Measurements from ENCODE around the gene L3MBTL1.

The L3MBTL1 gene

GRCh38 chr20:43506238-43506637 is 1.3 kb upstream of the L3MBTL1 start:
- Histone ChIP-seq H3K9ac (ENCODE audit: low read depth, low read length, poor library complexity, severe bottlenecking) (no peak overlapping the region), H3K79me2 (ENCODE audit: insufficient read depth, low read length) (no peaks in the 10 kb centered on the region), H3K9me3 (ENCODE audit: insufficient read depth, low read depth, low read length) (no peaks in the 10 kb centered on the region), H3F3A (ENCODE audit: low read depth) (no peaks in the 10 kb centered on the region), H4K20me1 (ENCODE audit: insufficient read depth, low read length, poor library complexity, severe bottlenecking) (no peaks in the 10 kb centered on the region), H3K4me2 (ENCODE audit: low read depth, low read length, poor library complexity, severe bottlenecking) (no peak overlapping the region), H3K27me3 (ENCODE audit: insufficient read depth, low read length, poor library complexity, severe bottlenecking) (no peaks in the 10 kb centered on the region), H3K4me1 (ENCODE audit: insufficient read depth, low read length, poor library complexity, severe bottlenecking) (no peaks in the 10 kb centered on the region), H3K4me3 (ENCODE audit: low read length, poor library complexity, severe bottlenecking) (no peak overlapping the region), H3K9me2 (replicated peaks; ENCODE audit: low read depth, low read length) (no peaks in the 10 kb centered on the region), H3K36me3 (ENCODE audit: insufficient read depth, low read length) (no peaks in the 10 kb centered on the region), H2AFZ (ENCODE audit: low read length) (no peak overlapping the region)
- TF ChIP-seq EZH2phosphoT487 (IDR thresholded peaks at IDR 0.05; ENCODE audit: borderline replicate concordance) (no peak), CTCF (conservative IDR thresholded peaks at IDR 0.05; ENCODE audit: low read length) (no peak)

- H3K9me2 ChIP-seq (replicated peaks; ENCODE audit: low read depth, low read length) = no peaks in the 10 kb centered on the region
- no peak overlapping the region for H3K9ac ChIP-seq (ENCODE audit: low read depth, low read length, poor library complexity, severe bottlenecking)
- H3K36me3 ChIP-seq (ENCODE audit: insufficient read depth, low read length) = no peaks in the 10 kb centered on the region
- H2AFZ ChIP-seq (ENCODE audit: low read length) = no peak overlapping the region
- no peaks in the 10 kb centered on the region for H3K79me2 ChIP-seq (ENCODE audit: insufficient read depth, low read length)
- no peaks in the 10 kb centered on the region for H4K20me1 ChIP-seq (ENCODE audit: insufficient read depth, low read length, poor library complexity, severe bottlenecking)
- no peaks in the 10 kb centered on the region for H3K9me3 ChIP-seq (ENCODE audit: insufficient read depth, low read depth, low read length)
- no peaks in the 10 kb centered on the region for H3K27me3 ChIP-seq (ENCODE audit: insufficient read depth, low read length, poor library complexity, severe bottlenecking)
- no peak overlapping the region for H3K4me2 ChIP-seq (ENCODE audit: low read depth, low read length, poor library complexity, severe bottlenecking)
- H3F3A ChIP-seq (ENCODE audit: low read depth) = no peaks in the 10 kb centered on the region
- no peak overlapping the region for H3K4me3 ChIP-seq (ENCODE audit: low read length, poor library complexity, severe bottlenecking)
- TF ChIP-seq CTCF (conservative IDR thresholded peaks at IDR 0.05; ENCODE audit: low read length) = no peak
- no peak for TF ChIP-seq EZH2phosphoT487 (IDR thresholded peaks at IDR 0.05; ENCODE audit: borderline replicate concordance)
- H3K4me1 ChIP-seq (ENCODE audit: insufficient read depth, low read length, poor library complexity, severe bottlenecking) = no peaks in the 10 kb centered on the region
These were observed 609 bp downstream of the L3MBTL1 start for GRCh38 chr20:43508106-43508505.

- H2AFZ ChIP-seq (ENCODE audit: low read length) = no peak overlapping the region
These were observed 1.1 kb downstream of the L3MBTL1 start for GRCh38 chr20:43508604-43509040.

More at GRCh38 chr20:43508604-43509040, 1.1 kb downstream of the L3MBTL1 start:
- no peaks in the 10 kb centered on the region for H4K20me1 ChIP-seq (ENCODE audit: insufficient read depth, low read length, poor library complexity, severe bottlenecking)
- no peaks in the 10 kb centered on the region for H3K4me1 ChIP-seq (ENCODE audit: insufficient read depth, low read length, poor library complexity, severe bottlenecking)
- no peak overlapping the region for H3K9ac ChIP-seq (ENCODE audit: low read depth, low read length, poor library complexity, severe bottlenecking)
- no peaks in the 10 kb centered on the region for H3K36me3 ChIP-seq (ENCODE audit: insufficient read depth, low read length)
- no peak overlapping the region for H3K4me2 ChIP-seq (ENCODE audit: low read depth, low read length, poor library complexity, severe bottlenecking)
- no peaks in the 10 kb centered on the region for H3K9me3 ChIP-seq (ENCODE audit: insufficient read depth, low read depth, low read length)
- no peak overlapping the region for H3K4me3 ChIP-seq (ENCODE audit: low read length, poor library complexity, severe bottlenecking)
- TF ChIP-seq EZH2phosphoT487 (IDR thresholded peaks at IDR 0.05; ENCODE audit: borderline replicate concordance) (no peak), CTCF (conservative IDR thresholded peaks at IDR 0.05; ENCODE audit: low read length) (no peak)
- no peaks in the 10 kb centered on the region for H3F3A ChIP-seq (ENCODE audit: low read depth)
- H3K79me2 ChIP-seq (ENCODE audit: insufficient read depth, low read length) = no peaks in the 10 kb centered on the region
- H3K27me3 ChIP-seq (ENCODE audit: insufficient read depth, low read length, poor library complexity, severe bottlenecking) = no peaks in the 10 kb centered on the region
- no peaks in the 10 kb centered on the region for H3K9me2 ChIP-seq (replicated peaks; ENCODE audit: low read depth, low read length)

All from Loucy (cell line).